Liver (tissue), 9 donors: ENCODE data around the gene MAP4K4. TPM values are rescaled to one million over a fixed set of nuclear protein-coding genes. Genes with fewer than 3 reads are reported as not detected.

ENCODE experiments used
- DNase-seq: peaks from one replicate; pipeline ENCODE4 v3.0.0-alpha.2; 2017; ENCODE audit warnings: low spot score
- H3K27ac ChIP-seq, 2 donors: one replicate each; pipeline ENCODE4 v1.7.0; 2013; ENCODE audit warnings: inconsistent platforms in 2 of 2, low read length in 2 of 2, control low read depth in 1 of 2, low read depth in 1 of 2, mild to moderate bottlenecking in 1 of 2
- H3K27me3 ChIP-seq, 4 donors: one replicate each; pipeline versions ENCODE4 v1.6.1 to v1.7.0; 2013; ENCODE audit warnings: low read length in 3 of 4, inconsistent platforms in 1 of 4, mild to moderate bottlenecking in 1 of 4, moderate library complexity in 1 of 4; ENCODE audit not compliant: control insufficient read depth in 4 of 4, insufficient read depth in 4 of 4
- H3K36me3 ChIP-seq, 4 donors: one replicate each; pipeline versions ENCODE4 v1.6.1 to v1.7.0; 2013; ENCODE audit warnings: low read length in 3 of 4, mild to moderate bottlenecking in 3 of 4, low read depth in 1 of 4, moderate library complexity in 1 of 4; ENCODE audit not compliant: control insufficient read depth in 4 of 4, insufficient read depth in 3 of 4
- H3K4me1 ChIP-seq, 4 donors: one replicate each; pipeline versions ENCODE4 v1.6.1 to v1.7.0; 2013; ENCODE audit warnings: low read length in 3 of 4, mild to moderate bottlenecking in 3 of 4, moderate library complexity in 1 of 4; ENCODE audit not compliant: control insufficient read depth in 4 of 4, insufficient read depth in 4 of 4
- H3K4me3 ChIP-seq, 3 donors: one replicate each; pipeline versions ENCODE4 v1.6.1 to v1.7.0; 2013; ENCODE audit warnings: low read length in 3 of 3, control low read depth in 1 of 3, low read depth in 1 of 3, mild to moderate bottlenecking in 1 of 3
- H3K9ac ChIP-seq, 2 donors: one replicate each; pipeline ENCODE4 v1.7.0; 2013; ENCODE audit warnings: low read length in 2 of 2, mild to moderate bottlenecking in 2 of 2, moderate library complexity in 2 of 2, control low read depth in 1 of 2, low read depth in 1 of 2
- H3K9me3 ChIP-seq, 4 donors: one replicate each; pipeline versions ENCODE4 v1.6.1 to v1.7.0; 2013; ENCODE audit warnings: low read length in 3 of 4; ENCODE audit not compliant: control insufficient read depth in 4 of 4
- EGR1 ChIP-seq, 2 donors: IDR thresholded peaks; 2 replicates each; pipeline ENCODE4 v1.6.1; 2016 to 2018; ENCODE audit warnings: antibody characterized with exemption in 2 of 2, low read depth in 2 of 2
- HNF4A ChIP-seq, 2 donors: conservative IDR thresholded peaks; 2 replicates each; pipeline ENCODE4 v1.6.1; 2016; ENCODE audit warnings: antibody characterized with exemption in 2 of 2, mild to moderate bottlenecking in 2 of 2
- MAX ChIP-seq: IDR thresholded peaks from 2 replicates; pipeline ENCODE4 v1.6.1; 2016; ENCODE audit warnings: antibody characterized with exemption
- REST ChIP-seq: IDR thresholded peaks from 2 replicates; pipeline ENCODE4 v1.6.1; 2016; ENCODE audit warnings: antibody characterized with exemption, mild to moderate bottlenecking
- RXRA ChIP-seq, 2 donors: IDR thresholded peaks; 2 replicates each; pipeline ENCODE4 v1.6.1; 2017 to 2018; ENCODE audit warnings: antibody characterized with exemption in 2 of 2, mild to moderate bottlenecking in 1 of 2
- SP1 ChIP-seq: IDR thresholded peaks from 2 replicates; pipeline ENCODE4 v1.6.1; 2018; ENCODE audit warnings: antibody characterized with exemption, mild to moderate bottlenecking
- TAF1 ChIP-seq: conservative IDR thresholded peaks from 2 replicates; pipeline ENCODE4 v1.6.1; 2016; ENCODE audit warnings: antibody characterized with exemption, mild to moderate bottlenecking
- YY1 ChIP-seq: IDR thresholded peaks from 2 replicates; pipeline ENCODE4 v1.6.1; 2016; ENCODE audit warnings: antibody characterized with exemption, mild to moderate bottlenecking
- WGBS: extraction: QIAGEN DNeasy Blood & Tissue Kit; methylation state at CpG from one replicate; pipeline ENCODE4 v1.1.7; 2013; 5-methylcytosine and 5-hydroxymethylcytosine counted together
- polyA plus RNA-seq, 2 donors: library from polyadenylated mRNA; stranded (reverse) in 1 of 2; unstranded in 1 of 2; fragments of 200-250 nt in 1 of 2; fragments of >200 nt in 1 of 2; fragmentation: Nextera tagmentation in 1 of 2; extraction: Ambion mirVana in 1 of 2; gene quantifications; one replicate each; pipeline versions ENCODE4 v1.2.1 to v1.2.3, GENCODE V29; 2013 to 2015
- total RNA-seq, 2 donors: library from RNA; depleted of rRNA; stranded (reverse); fragments of >200 nt; gene quantifications; one replicate each; pipeline ENCODE4 v1.2.3, GENCODE V29; 2014
- TF ChIP-seq, protein P1 (sequence below): IDR thresholded peaks from 2 replicates; pipeline ENCODE4 v1.6.1; 2016; ENCODE audit warnings: antibody characterized with exemption
- TF ChIP-seq, protein P2 (sequence below): fragments of 150-350 bp; IDR thresholded peaks from 2 replicates; pipeline ENCODE4 v1.5.1; 2017; ENCODE audit warnings: improper control_type of control experiment, low read depth, low read length; ENCODE audit not compliant: missing input control
- donor health status: healthy.
- donor health status: healthy.
- donor health status: healthy.
- donor health status: healthy.
- donor health status: healthy.

The MAP4K4 gene
- total and polyA plus RNA-seq, 4 donors = 9.1 to 40.0 (median 23.6) TPM

GRCh38 chr2:101861382-101861781, 163.9 kb downstream of the MAP4K4 start:
- WGBS = 64% methylated on average over 4 of the region's 4 CpGs
- no peak overlapping the region for H3K27ac ChIP-seq
- TF ChIP-seq TAF1 (no peak), HNF4A (conservative IDR thresholded peaks at IDR 0.05) (peak in 1 of 2 donors; percentile 37), SP1 (no peak), YY1 (no peak), RXRA (IDR thresholded peaks at IDR 0.05) (peak in 1 of 2 donors; percentile 59), EGR1 (IDR thresholded peaks at IDR 0.05; ENCODE audit: low read depth in 2 of 2) (no peak), REST (no peak)
- TF ChIP-seq, protein P1, sequence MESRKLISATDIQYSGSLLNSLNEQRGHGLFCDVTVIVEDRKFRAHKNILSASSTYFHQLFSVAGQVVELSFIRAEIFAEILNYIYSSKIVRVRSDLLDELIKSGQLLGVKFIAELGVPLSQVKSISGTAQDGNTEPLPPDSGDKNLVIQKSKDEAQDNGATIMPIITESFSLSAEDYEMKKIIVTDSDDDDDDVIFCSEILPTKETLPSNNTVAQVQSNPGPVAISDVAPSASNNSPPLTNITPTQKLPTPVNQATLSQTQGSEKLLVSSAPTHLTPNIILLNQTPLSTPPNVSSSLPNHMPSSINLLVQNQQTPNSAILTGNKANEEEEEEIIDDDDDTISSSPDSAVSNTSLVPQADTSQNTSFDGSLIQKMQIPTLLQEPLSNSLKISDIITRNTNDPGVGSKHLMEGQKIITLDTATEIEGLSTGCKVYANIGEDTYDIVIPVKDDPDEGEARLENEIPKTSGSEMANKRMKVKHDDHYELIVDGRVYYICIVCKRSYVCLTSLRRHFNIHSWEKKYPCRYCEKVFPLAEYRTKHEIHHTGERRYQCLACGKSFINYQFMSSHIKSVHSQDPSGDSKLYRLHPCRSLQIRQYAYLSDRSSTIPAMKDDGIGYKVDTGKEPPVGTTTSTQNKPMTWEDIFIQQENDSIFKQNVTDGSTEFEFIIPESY = no peak

GRCh38 chr2:101863534-101863933, 166.0 kb downstream of the MAP4K4 start:
- TF ChIP-seq, protein P2, sequence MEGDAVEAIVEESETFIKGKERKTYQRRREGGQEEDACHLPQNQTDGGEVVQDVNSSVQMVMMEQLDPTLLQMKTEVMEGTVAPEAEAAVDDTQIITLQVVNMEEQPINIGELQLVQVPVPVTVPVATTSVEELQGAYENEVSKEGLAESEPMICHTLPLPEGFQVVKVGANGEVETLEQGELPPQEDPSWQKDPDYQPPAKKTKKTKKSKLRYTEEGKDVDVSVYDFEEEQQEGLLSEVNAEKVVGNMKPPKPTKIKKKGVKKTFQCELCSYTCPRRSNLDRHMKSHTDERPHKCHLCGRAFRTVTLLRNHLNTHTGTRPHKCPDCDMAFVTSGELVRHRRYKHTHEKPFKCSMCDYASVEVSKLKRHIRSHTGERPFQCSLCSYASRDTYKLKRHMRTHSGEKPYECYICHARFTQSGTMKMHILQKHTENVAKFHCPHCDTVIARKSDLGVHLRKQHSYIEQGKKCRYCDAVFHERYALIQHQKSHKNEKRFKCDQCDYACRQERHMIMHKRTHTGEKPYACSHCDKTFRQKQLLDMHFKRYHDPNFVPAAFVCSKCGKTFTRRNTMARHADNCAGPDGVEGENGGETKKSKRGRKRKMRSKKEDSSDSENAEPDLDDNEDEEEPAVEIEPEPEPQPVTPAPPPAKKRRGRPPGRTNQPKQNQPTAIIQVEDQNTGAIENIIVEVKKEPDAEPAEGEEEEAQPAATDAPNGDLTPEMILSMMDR = no peak
- TF ChIP-seq MAX = no peak
- H3K36me3 ChIP-seq = peaks cover 4 to 61% (median 39%) of the 10 kb centered on the region in 4 donors

More at GRCh38 chr2:101861382-101861781, 163.9 kb downstream of the MAP4K4 start:
- no peak overlapping the region for H3K4me3 ChIP-seq
- DNase-seq = no peak
- H3K9me3 ChIP-seq = no peaks in the 10 kb centered on the region
- H3K4me1 ChIP-seq = peaks cover 0 to 17% (median 8%) of the 10 kb centered on the region in 4 donors
- peaks cover 2 to 44% (median 24%) of the 10 kb centered on the region in 4 donors for H3K36me3 ChIP-seq
- no peaks in the 10 kb centered on the region for H3K27me3 ChIP-seq
- H3K9ac ChIP-seq = no peak overlapping the region

More at GRCh38 chr2:101863534-101863933, 166.0 kb downstream of the MAP4K4 start:
- Histone ChIP-seq H3K27me3 (no peaks in the 10 kb centered on the region), H3K4me3 (no peak overlapping the region), H3K27ac (no peak overlapping the region), H3K4me1 (peaks cover 0 to 17% (median 8%) of the 10 kb centered on the region in 4 donors), H3K9me3 (no peaks in the 10 kb centered on the region), H3K9ac (no peak overlapping the region)
- no peak for DNase-seq
- 95% methylated on average over 7 of the region's 7 CpGs for WGBS
